Fibroblast of lung (primary cell): ENCODE data around the gene FASTKD1. TPM values are rescaled to one million over a fixed set of nuclear protein-coding genes. Genes with fewer than 3 reads are reported as not detected.
"Not testable (repeated sequence)": the region's sequence is repeated elsewhere in the genome, so short reads cannot be mapped to it uniquely, and the experiment has no call there.

Experiments used
- DNase-seq, 2 donors: peaks; one replicate each; pipeline versions ENCODE4 v3.0.0 to v3.0.0-alpha.2; 2010; ENCODE audit warnings: low read depth in 2 of 2
- H2AFZ ChIP-seq: 2 replicates; pipeline ENCODE4 v1.5.1; 2012; ENCODE audit warnings: low read length, control low read depth, inconsistent platforms
- H3K27ac ChIP-seq: 2 replicates; pipeline ENCODE4 v1.5.1; 2011; ENCODE audit warnings: low read length, control low read depth; ENCODE audit not compliant: insufficient read depth
- H3K27me3 ChIP-seq: 2 replicates; pipeline ENCODE4 v1.5.1; 2011; ENCODE audit warnings: mild to moderate bottlenecking, low read length; ENCODE audit not compliant: control insufficient read depth, insufficient read depth
- H3K36me3 ChIP-seq: 2 replicates; pipeline ENCODE4 v1.5.1; 2011; ENCODE audit warnings: low read length; ENCODE audit not compliant: control insufficient read depth, insufficient read depth
- H3K4me1 ChIP-seq: 2 replicates; pipeline ENCODE4 v1.5.1; 2011; ENCODE audit warnings: low read length; ENCODE audit not compliant: control insufficient read depth, insufficient read depth; ENCODE audit errors: extremely low read depth
- H3K4me2 ChIP-seq: 2 replicates; pipeline ENCODE4 v1.5.1; 2011; ENCODE audit warnings: low read length, control low read depth; ENCODE audit not compliant: insufficient read depth; ENCODE audit errors: extremely low read depth
- H3K4me3 ChIP-seq, 4 experiments: fragments of 200-600 bp in 1 of 4; sonication (generic) in 1 of 4; replicated peaks in 1 of 4; 2 replicates each; pipeline ENCODE4 v1.5.1; 2011 to 2016; ENCODE audit warnings: low read length in 4 of 4, low read depth in 3 of 4, mild to moderate bottlenecking in 3 of 4, control low read depth in 2 of 4, inconsistent platforms in 1 of 4, mixed read lengths in 1 of 4; ENCODE audit not compliant: insufficient read depth in 1 of 4; ENCODE audit errors: control extremely low read depth in 1 of 4
- H3K79me2 ChIP-seq: 2 replicates; pipeline ENCODE4 v1.5.1; 2012; ENCODE audit warnings: mild to moderate bottlenecking, low read length, inconsistent platforms; ENCODE audit not compliant: control insufficient read depth, insufficient read depth
- H3K9ac ChIP-seq: 2 replicates; pipeline ENCODE4 v1.5.1; 2011; ENCODE audit warnings: mild to moderate bottlenecking, low read length, control low read depth; ENCODE audit not compliant: insufficient read depth
- H3K9me3 ChIP-seq: 2 replicates; pipeline ENCODE4 v1.5.1; 2012; ENCODE audit warnings: low read depth, low read length; ENCODE audit not compliant: control insufficient read depth, insufficient read depth
- H4K20me1 ChIP-seq: 2 replicates; pipeline ENCODE4 v1.5.1; 2011; ENCODE audit warnings: low read length; ENCODE audit not compliant: control insufficient read depth, insufficient read depth; ENCODE audit errors: extremely low read depth
- EZH2 ChIP-seq: IDR thresholded peaks from 2 replicates; pipeline ENCODE4 v1.5.1; 2012; ENCODE audit warnings: low read length, control low read depth, mild to moderate bottlenecking; ENCODE audit errors: missing control alignments
- polyA plus RNA-seq, 2 donors: library from polyadenylated mRNA; depleted of rRNA in 1 of 2; stranded (reverse) in 1 of 2; unstranded in 1 of 2; fragments of >200 nt; gene quantifications; 2 replicates each; pipeline ENCODE4 v1.2.1, GENCODE V29; 2011 to 2012; ENCODE audit warnings: missing spikeins in 1 of 2
- total RNA-seq: library from RNA; depleted of rRNA; stranded (reverse); fragments of >200 nt; gene quantifications from 2 replicates; pipeline ENCODE4 v1.2.1, GENCODE V29; 2014
- TF ChIP-seq, protein P1 (sequence below), 2 donors: IDR thresholded peaks in 1 of 2; conservative IDR thresholded peaks in 1 of 2; 1 replicate in 1 of 2; 2 replicates in 1 of 2; pipeline ENCODE4 v1.5.1; 2011 to 2012; ENCODE audit warnings: low read length in 2 of 2, control low read depth in 1 of 2, inconsistent platforms in 1 of 2, low read depth in 1 of 2, mild to moderate bottlenecking in 1 of 2

The FASTKD1 gene
- total and polyA plus RNA-seq, 2 donors (not counting 1 experiment from before 2014, with no cell fraction given) = 11.8 to 19.3 TPM

GRCh38 chr2:169565686-169566085, 8.0 kb downstream of the FASTKD1 start:
- Histone ChIP-seq H3K79me2 (no peaks in the 10 kb centered on the region), H3K4me3 (no peak overlapping the region), H3K36me3 (no peaks in the 10 kb centered on the region), H2AFZ (no peak overlapping the region), H4K20me1 (no peaks in the 10 kb centered on the region), H3K9ac (no peak overlapping the region), H3K4me1 (no peaks in the 10 kb centered on the region), H3K27me3 (no peaks in the 10 kb centered on the region), H3K4me2 (no peak overlapping the region), H3K27ac (no peak overlapping the region), H3K9me3 (no peaks in the 10 kb centered on the region)
- no peak for DNase-seq
- TF ChIP-seq, protein P1, sequence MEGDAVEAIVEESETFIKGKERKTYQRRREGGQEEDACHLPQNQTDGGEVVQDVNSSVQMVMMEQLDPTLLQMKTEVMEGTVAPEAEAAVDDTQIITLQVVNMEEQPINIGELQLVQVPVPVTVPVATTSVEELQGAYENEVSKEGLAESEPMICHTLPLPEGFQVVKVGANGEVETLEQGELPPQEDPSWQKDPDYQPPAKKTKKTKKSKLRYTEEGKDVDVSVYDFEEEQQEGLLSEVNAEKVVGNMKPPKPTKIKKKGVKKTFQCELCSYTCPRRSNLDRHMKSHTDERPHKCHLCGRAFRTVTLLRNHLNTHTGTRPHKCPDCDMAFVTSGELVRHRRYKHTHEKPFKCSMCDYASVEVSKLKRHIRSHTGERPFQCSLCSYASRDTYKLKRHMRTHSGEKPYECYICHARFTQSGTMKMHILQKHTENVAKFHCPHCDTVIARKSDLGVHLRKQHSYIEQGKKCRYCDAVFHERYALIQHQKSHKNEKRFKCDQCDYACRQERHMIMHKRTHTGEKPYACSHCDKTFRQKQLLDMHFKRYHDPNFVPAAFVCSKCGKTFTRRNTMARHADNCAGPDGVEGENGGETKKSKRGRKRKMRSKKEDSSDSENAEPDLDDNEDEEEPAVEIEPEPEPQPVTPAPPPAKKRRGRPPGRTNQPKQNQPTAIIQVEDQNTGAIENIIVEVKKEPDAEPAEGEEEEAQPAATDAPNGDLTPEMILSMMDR (conservative IDR thresholded peaks at IDR 0.05 in 1 of 2, IDR thresholded peaks at IDR 0.05 in 1 of 2; ENCODE audit: low read depth in 1 of 2, low read length in 2 of 2) = no peak
- no peak for TF ChIP-seq EZH2

GRCh38 chr2:169562519-169562918, 11.1 kb downstream of the FASTKD1 start:
- Histone ChIP-seq H3K4me3 (no peak overlapping the region), H3K4me2 (no peak overlapping the region), H4K20me1 (no peaks in the 10 kb centered on the region), H3K27me3 (no peaks in the 10 kb centered on the region), H3K27ac (no peak overlapping the region), H3K4me1 (no peaks in the 10 kb centered on the region), H3K36me3 (no peaks in the 10 kb centered on the region), H3K79me2 (no peaks in the 10 kb centered on the region), H2AFZ (no peak overlapping the region), H3K9ac (no peak overlapping the region), H3K9me3 (no peaks in the 10 kb centered on the region)
- DNase-seq = no peak
- TF ChIP-seq EZH2 = no peak
- TF ChIP-seq, protein P1 (conservative IDR thresholded peaks at IDR 0.05 in 1 of 2, IDR thresholded peaks at IDR 0.05 in 1 of 2; ENCODE audit: low read depth in 1 of 2, low read length in 2 of 2) = no peak

- H3K9me3 ChIP-seq, H2AFZ ChIP-seq, H3K27ac ChIP-seq, DNase-seq, H3K36me3 ChIP-seq, H3K4me3 ChIP-seq, H3K79me2 ChIP-seq, H4K20me1 ChIP-seq, H3K4me2 ChIP-seq, H3K9ac ChIP-seq, H3K27me3 ChIP-seq, H3K4me1 ChIP-seq: not testable (repeated sequence)
These were observed 11.6 kb downstream of the FASTKD1 start for GRCh38 chr2:169562084-169562483.
